ENCODE data around the gene MID1. TPM values are rescaled to one million over a fixed set of nuclear protein-coding genes. Genes with fewer than 3 reads are reported as not detected.
A peak's percentile ranks its signal among the peaks of the same experiment; 100 is the strongest.

The MID1 gene
- total and polyA plus RNA-seq, 9 of the 15 experiments (the other 6 are each of a cell fraction or from before 2014, with no cell fraction given) = 0.07 to 0.54 (median 0.33) TPM

DNA sequence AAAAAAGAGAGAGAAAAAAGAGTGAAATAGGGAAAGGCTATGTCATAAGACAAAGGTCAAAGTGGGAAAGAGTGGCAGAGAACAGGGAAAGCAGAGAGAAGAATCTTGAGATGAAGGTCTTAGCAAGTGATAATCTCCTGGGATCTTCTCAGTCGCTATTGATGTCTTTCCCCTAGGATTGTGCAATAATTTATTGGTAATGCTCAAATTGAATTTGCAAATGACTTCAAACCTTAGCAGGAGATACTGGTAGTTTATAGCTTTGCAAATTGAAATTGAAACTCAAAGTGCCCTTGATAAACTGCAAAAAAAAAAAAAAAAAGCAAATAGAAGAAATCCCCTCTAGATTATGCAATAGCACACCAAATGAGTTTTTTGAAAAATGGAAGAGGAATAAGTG is 45.7 kb upstream of the MID1 start:
- no peak for TF ChIP-seq NR1H2 (CRISPR knock-in tag; IDR thresholded peaks at IDR 0.05)
- TF ChIP-seq, protein P1, sequence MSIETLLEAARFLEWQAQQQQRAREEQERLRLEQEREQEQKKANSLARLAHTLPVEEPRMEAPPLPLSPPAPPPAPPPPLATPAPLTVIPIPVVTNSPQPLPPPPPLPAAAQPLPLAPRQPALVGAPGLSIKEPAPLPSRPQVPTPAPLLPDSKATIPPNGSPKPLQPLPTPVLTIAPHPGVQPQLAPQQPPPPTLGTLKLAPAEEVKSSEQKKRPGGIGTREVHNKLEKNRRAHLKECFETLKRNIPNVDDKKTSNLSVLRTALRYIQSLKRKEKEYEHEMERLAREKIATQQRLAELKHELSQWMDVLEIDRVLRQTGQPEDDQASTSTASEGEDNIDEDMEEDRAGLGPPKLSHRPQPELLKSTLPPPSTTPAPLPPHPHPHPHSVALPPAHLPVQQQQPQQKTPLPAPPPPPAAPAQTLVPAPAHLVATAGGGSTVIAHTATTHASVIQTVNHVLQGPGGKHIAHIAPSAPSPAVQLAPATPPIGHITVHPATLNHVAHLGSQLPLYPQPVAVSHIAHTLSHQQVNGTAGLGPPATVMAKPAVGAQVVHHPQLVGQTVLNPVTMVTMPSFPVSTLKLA (conservative IDR thresholded peaks at IDR 0.05) = no peak
- no peak for TF ChIP-seq ATF1 (CRISPR knock-in tag; IDR thresholded peaks at IDR 0.05)
- no peak for TF ChIP-seq ATF1 (tag; IDR thresholded peaks at IDR 0.05)
- no peak for TF ChIP-seq CEBPG (CRISPR knock-in tag; IDR thresholded peaks at IDR 0.05)
- TF ChIP-seq CEBPG (tag; conservative IDR thresholded peaks at IDR 0.05 in 1 of 2, IDR thresholded peaks at IDR 0.05 in 1 of 2) = peak in 1 of 2 experiments; percentile 57; a peak in 2 of 4 replicates
- TF ChIP-seq TEAD1 (CRISPR knock-in tag; IDR thresholded peaks at IDR 0.05) = no peak
- no peak for TF ChIP-seq SMARCC2 (IDR thresholded peaks at IDR 0.05; ENCODE audit: low read depth)
- TF ChIP-seq SNRNP70 (optimal IDR thresholded peaks at IDR 0.05; ENCODE audit: low read depth, low read length) = no peak
- no peak for TF ChIP-seq ZNF583 (CRISPR knock-in tag; IDR thresholded peaks at IDR 0.05)
- no peak for TF ChIP-seq NFIX (CRISPR knock-in tag; IDR thresholded peaks at IDR 0.05; ENCODE audit: low read depth)
- TF ChIP-seq NKRF (IDR thresholded peaks at IDR 0.05; ENCODE audit: borderline replicate concordance) = no peak
- TF ChIP-seq CEBPB (tag; IDR thresholded peaks at IDR 0.05) = peak; percentile 45
- TF ChIP-seq TFE3 (CRISPR knock-in tag; IDR thresholded peaks at IDR 0.05) = no peak
- TF ChIP-seq ZNF696 (CRISPR knock-in tag; conservative IDR thresholded peaks at IDR 0.05) = no peak
- no peak overlapping the region for H3K4me2 ChIP-seq (ENCODE audit: insufficient read depth, low read length)
- DNase-seq (ENCODE audit: extremely low read depth in 1 of 4, low spot score in 3 of 4) (no peak), ATAC-seq (no peak), FAIRE-seq (no peak)
- no peaks in the 10 kb centered on the region for H3K9me1 ChIP-seq (ENCODE audit: control insufficient read depth, insufficient read depth, low read length)
- no peak overlapping the region for H3K9ac ChIP-seq (ENCODE audit: insufficient read depth in 1 of 2, low read depth in 2 of 2, low read length in 2 of 2)
- intact Hi-C loops (cut with micrococcal nuclease) (no loop called here), in situ Hi-C loops (cut with MboI) (no loop called here)
- H3K4me1 ChIP-seq (replicated peaks in 1 of 2; ENCODE audit: control insufficient read depth in 2 of 2, insufficient read depth in 2 of 2, low read length in 2 of 2) = no peaks in the 10 kb centered on the region
- no peaks in the 10 kb centered on the region for H4K20me1 ChIP-seq (replicated peaks; ENCODE audit: control insufficient read depth, insufficient read depth, low read length)
- WGBS (ENCODE audit: insufficient coverage, low coverage, missing lambda C conversion rate) = 0% methylated on average over 1 of the region's 1 CpG
- H3K27me3 ChIP-seq (ENCODE audit: control insufficient read depth in 2 of 2, insufficient read depth in 2 of 2, low read length in 2 of 2) = no peaks in the 10 kb centered on the region
- BruUV-seq (replicated peaks) = no TSS peak
- CTCF ChIA-PET (ENCODE audit: low intra/inter-chr PET ratio) = no interaction called here
- no peak overlapping the region for H3K27ac ChIP-seq (ENCODE audit: extremely low read depth, low read depth, low read length)
- no peak overlapping the region for H3K4me3 ChIP-seq
- H3K79me2 ChIP-seq (ENCODE audit: control insufficient read depth, insufficient read depth, low read length) = no peaks in the 10 kb centered on the region
- no peaks in the 10 kb centered on the region for H3K9me3 ChIP-seq (replicated peaks; ENCODE audit: control insufficient read depth, insufficient read depth, low read depth, low read length)
- no peaks in the 10 kb centered on the region for H3K36me3 ChIP-seq (ENCODE audit: control insufficient read depth, insufficient read depth, low read length)
- no peak overlapping the region for H2AFZ ChIP-seq (ENCODE audit: low read depth, low read length)
- POLR2A ChIA-PET = interaction anchor here (0.6 kb wide), 1 partner anchor 309 kb away, joined by 3 read pairs; no protein-coding TSS in a partner anchor
